ENCODE measurements around the gene RBBP9.

DNA sequence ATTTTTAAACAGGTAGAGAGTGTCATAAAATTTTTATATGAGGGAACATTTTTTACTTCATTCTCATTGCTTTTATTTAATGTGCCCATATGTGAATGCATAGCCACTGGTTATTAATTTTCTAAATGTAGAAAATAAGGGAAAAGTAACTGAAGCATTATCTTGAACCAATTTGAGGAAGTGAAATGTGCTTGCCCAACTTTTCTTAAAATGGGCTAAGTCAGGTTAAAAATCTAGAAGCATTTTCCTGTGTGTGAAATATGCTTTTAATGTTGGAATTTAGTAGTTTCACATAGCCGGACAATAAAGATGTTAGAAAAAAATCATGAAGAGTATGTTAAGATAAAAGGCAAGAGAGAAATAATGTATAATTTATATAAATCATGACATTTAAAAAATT lies 14.5 kb upstream of the RBBP9 start:
- TF ChIP-seq CTCF (IDR thresholded peaks at IDR 0.05) = no peak
- TF ChIP-seq POLR2A (IDR thresholded peaks at IDR 0.05) = no peak

All from heart left ventricle (tissue), 13 donors.